Muscle of leg (tissue), 11 donors: ENCODE data around the gene FPR2. TPM values are rescaled to one million over a fixed set of nuclear protein-coding genes. Genes with fewer than 3 reads are reported as not detected.

Source experiments
- DNase-seq: peaks from one replicate; pipeline ENCODE4 v3.0.0; 2013
- H3K27ac ChIP-seq: one replicate; pipeline ENCODE4 v1.5.1; 2013; ENCODE audit warnings: mild to moderate bottlenecking, low read length, control low read depth
- H3K27me3 ChIP-seq: one replicate; pipeline ENCODE4 v1.6.1; 2013; ENCODE audit warnings: low read length; ENCODE audit not compliant: control insufficient read depth, insufficient read depth
- H3K36me3 ChIP-seq: one replicate; pipeline ENCODE4 v1.6.1; 2013; ENCODE audit warnings: low read length; ENCODE audit not compliant: control insufficient read depth, insufficient read depth
- H3K4me1 ChIP-seq: one replicate; pipeline ENCODE4 v1.6.1; 2013; ENCODE audit warnings: low read length; ENCODE audit not compliant: control insufficient read depth, insufficient read depth
- H3K4me3 ChIP-seq: one replicate; pipeline ENCODE4 v1.5.1; 2013; ENCODE audit warnings: low read length, control low read depth
- H3K9me3 ChIP-seq: replicated peaks from 2 replicates; pipeline ENCODE4 v1.6.1; 2013; ENCODE audit warnings: low read depth, low read length; ENCODE audit not compliant: control insufficient read depth
- WGBS: methylation state at CpG from one replicate; pipeline ENCODE4 v1.1.5; 2013; ENCODE audit warnings: missing lambda C conversion rate; ENCODE audit not compliant: insufficient coverage; 5-methylcytosine and 5-hydroxymethylcytosine counted together
- polyA plus RNA-seq, 8 donors: library from polyadenylated mRNA; unstranded; fragments of 120-200 nt; gene quantifications; one replicate each; pipeline versions ENCODE4 v1.2.1 to v1.2.3, GENCODE V29; 2013; ENCODE audit warnings: inconsistent platforms in 1 of 8, low replicate concordance in 1 of 8; ENCODE audit not compliant: insufficient read length in 8 of 8, insufficient read depth in 1 of 8
- total RNA-seq: library from RNA; stranded (reverse); fragments of 120-200 nt; gene quantifications from one replicate; pipeline ENCODE4 v1.2.4, GENCODE V29; 2013

The FPR2 gene
- total and polyA plus RNA-seq, 9 donors, result 0.09 to 0.73 (median 0.33) TPM

- H3K27ac ChIP-seq, result no peak overlapping the region
- H3K27me3 ChIP-seq, result no peaks in the 10 kb centered on the region
- no peak overlapping the region for H3K4me3 ChIP-seq
- no peaks in the 10 kb centered on the region for H3K9me3 ChIP-seq
- H3K36me3 ChIP-seq, result no peaks in the 10 kb centered on the region
- WGBS, result no CpG with 5 or more reads among the region's 2 CpGs
- H3K4me1 ChIP-seq, result peaks cover under 1% of the 10 kb centered on the region
- no peak for DNase-seq
Observed at GRCh38 chr19:51793994-51794393, 33.0 kb downstream of the FPR2 start.

- no peak within 1 kb of the TSS for H3K4me3 ChIP-seq
- H3K36me3 ChIP-seq, result no peaks in the 10 kb centered on the region
- WGBS, result no CpG with 5 or more reads among the region's 2 CpGs
- H3K4me1 ChIP-seq, result peaks cover 8% of the 10 kb centered on the region
- no peaks in the 10 kb centered on the region for H3K27me3 ChIP-seq
- no peak for DNase-seq
- H3K9me3 ChIP-seq, result no peaks in the 10 kb centered on the region
- no peak within 1 kb of the TSS for H3K27ac ChIP-seq
Observed at GRCh38 chr19:51794885-51795490, 34.0 kb downstream of the FPR2 start, which contains the start of gene FPR3. TSS of gene FPR3 (plus strand) at chr19:51795157. CDS start at chr19:51823749, 28,592 bp downstream.

GRCh38 chr19:51796195-51796679 is 35.3 kb downstream of the FPR2 start:
- H3K27ac ChIP-seq, result no peak overlapping the region
- no peak overlapping the region for H3K4me3 ChIP-seq
- no peaks in the 10 kb centered on the region for H3K36me3 ChIP-seq
- 68% methylated on average over 4 of the region's 8 CpGs for WGBS
- peaks cover 8% of the 10 kb centered on the region for H3K4me1 ChIP-seq
- H3K9me3 ChIP-seq, result no peaks in the 10 kb centered on the region
- no peaks in the 10 kb centered on the region for H3K27me3 ChIP-seq
- no peak for DNase-seq

- peaks cover 8% of the 10 kb centered on the region for H3K4me1 ChIP-seq
- no peak overlapping the region for H3K27ac ChIP-seq
- no peak overlapping the region for H3K4me3 ChIP-seq
- H3K36me3 ChIP-seq, result no peaks in the 10 kb centered on the region
- no peaks in the 10 kb centered on the region for H3K9me3 ChIP-seq
- H3K27me3 ChIP-seq, result no peaks in the 10 kb centered on the region
- no peak for DNase-seq
- WGBS, result no CpG with 5 or more reads among the region's 5 CpGs
Observed at GRCh38 chr19:51797480-51797879, 36.5 kb downstream of the FPR2 start.

GRCh38 chr19:51798062-51798461 is 37.1 kb downstream of the FPR2 start:
- Histone ChIP-seq H3K36me3 (no peaks in the 10 kb centered on the region), H3K27me3 (no peaks in the 10 kb centered on the region), H3K4me1 (peaks cover 8% of the 10 kb centered on the region), H3K9me3 (no peaks in the 10 kb centered on the region), H3K4me3 (no peak overlapping the region), H3K27ac (no peak overlapping the region)
- DNase-seq, result no peak
- no CpG with 5 or more reads among the region's 3 CpGs for WGBS

GRCh38 chr19:51799034-51799773 is 38.2 kb downstream of the FPR2 start:
- DNase-seq, result peak; percentile 91
- H3K36me3 ChIP-seq, result no peaks in the 10 kb centered on the region
- H3K27me3 ChIP-seq, result no peaks in the 10 kb centered on the region
- no peaks in the 10 kb centered on the region for H3K9me3 ChIP-seq
- peaks cover 8% of the 10 kb centered on the region for H3K4me1 ChIP-seq
- 41% methylated on average over 10 of the region's 20 CpGs for WGBS
- no peak overlapping the region for H3K4me3 ChIP-seq
- H3K27ac ChIP-seq, result peak overlapping the region; percentile 51

- DNase-seq, result no peak
- Histone ChIP-seq H3K27me3 (no peaks in the 10 kb centered on the region), H3K27ac (peak overlapping the region; percentile 21), H3K4me1 (peaks cover 8% of the 10 kb centered on the region), H3K9me3 (no peaks in the 10 kb centered on the region), H3K36me3 (no peaks in the 10 kb centered on the region), H3K4me3 (no peak overlapping the region)
- WGBS, result 85% methylated on average over 11 of the region's 13 CpGs
Observed at GRCh38 chr19:51799774-51800472, 38.9 kb downstream of the FPR2 start.

GRCh38 chr19:51800473-51801244 is 39.7 kb downstream of the FPR2 start:
- no peaks in the 10 kb centered on the region for H3K36me3 ChIP-seq
- H3K27me3 ChIP-seq, result no peaks in the 10 kb centered on the region
- no peak overlapping the region for H3K27ac ChIP-seq
- H3K4me3 ChIP-seq, result no peak overlapping the region
- peaks cover 8% of the 10 kb centered on the region for H3K4me1 ChIP-seq
- WGBS, result 85% methylated on average over 4 of the region's 7 CpGs
- no peaks in the 10 kb centered on the region for H3K9me3 ChIP-seq
- DNase-seq, result peak; percentile 32

GRCh38 chr19:51802775-51803174 is 41.8 kb downstream of the FPR2 start:
- H3K4me1 ChIP-seq, result peaks cover 8% of the 10 kb centered on the region

More at GRCh38 chr19:51802775-51803174, 41.8 kb downstream of the FPR2 start:
- no peak for DNase-seq
- Histone ChIP-seq H3K9me3 (no peaks in the 10 kb centered on the region), H3K4me3 (no peak overlapping the region), H3K27me3 (no peaks in the 10 kb centered on the region), H3K36me3 (no peaks in the 10 kb centered on the region), H3K27ac (no peak overlapping the region)
- no CpG with 5 or more reads among the region's 2 CpGs for WGBS
